RWPE2 (cell line): Measurements from ENCODE around the gene FAM180A.

ENCODE experiments used
- ATAC-seq: fragments of 200-7000 bp; cut with Tn5 transposase; 3 replicates; pipeline ENCODE4 v1.9.1; 2021; ENCODE audit warnings: low read depth
- DNase-seq: peaks from one replicate; pipeline ENCODE4 v3.0.0-alpha.2; 2020; ENCODE audit warnings: low spot score
- H3K27ac ChIP-seq: fragments of 450-650 bp; 2 replicates; pipeline ENCODE4 v1.5.1; 2017; ENCODE audit warnings: mild to moderate bottlenecking; ENCODE audit not compliant: poor library complexity, severe bottlenecking
- H3K27me3 ChIP-seq: fragments of 250-450 bp; sonication (Bioruptor Pico); 2 replicates; pipeline ENCODE4 v1.5.1; 2021; ENCODE audit warnings: mild to moderate bottlenecking, moderate library complexity; ENCODE audit not compliant: insufficient read depth, poor library complexity, severe bottlenecking
- H3K36me3 ChIP-seq: fragments of 250-450 bp; sonication (Bioruptor Pico); 2 replicates; pipeline ENCODE4 v1.5.1; 2020; ENCODE audit warnings: low read depth, mild to moderate bottlenecking, moderate library complexity
- H3K4me1 ChIP-seq: fragments of 250-450 bp; sonication (Bioruptor Pico); 2 replicates; pipeline ENCODE4 v1.5.1; 2021; ENCODE audit warnings: mild to moderate bottlenecking, moderate library complexity; ENCODE audit not compliant: insufficient read depth, poor library complexity, severe bottlenecking
- H3K4me3 ChIP-seq: fragments of 250-450 bp; sonication (Bioruptor Pico); 2 replicates; pipeline ENCODE4 v1.5.1; 2021; ENCODE audit warnings: mild to moderate bottlenecking, moderate library complexity; ENCODE audit not compliant: severe bottlenecking
- H3K9me3 ChIP-seq: fragments of 250-450 bp; sonication (Bioruptor Pico); 2 replicates; pipeline ENCODE4 v1.5.1; 2021; ENCODE audit warnings: mild to moderate bottlenecking, moderate library complexity; ENCODE audit not compliant: severe bottlenecking
- CTCF ChIP-seq: fragments of 450-650 bp; IDR thresholded peaks from one replicate; pipeline ENCODE4 v1.5.1; 2017; ENCODE audit warnings: mild to moderate bottlenecking, moderate library complexity; ENCODE audit not compliant: poor library complexity, severe bottlenecking

The FAM180A gene

GRCh38 chr7:135756191-135756590, 7.6 kb upstream of the FAM180A start:
- Histone ChIP-seq H3K9me3 (no peaks in the 10 kb centered on the region), H3K27ac (no peak overlapping the region), H3K27me3 (no peaks in the 10 kb centered on the region), H3K4me1 (peaks cover 14% of the 10 kb centered on the region), H3K36me3 (no peaks in the 10 kb centered on the region), H3K4me3 (no peak overlapping the region)
- ATAC-seq (no peak), DNase-seq (no peak)
- no peak for TF ChIP-seq CTCF

- TF ChIP-seq CTCF = no peak
- Histone ChIP-seq H3K27me3 (no peaks in the 10 kb centered on the region), H3K4me1 (peaks cover 14% of the 10 kb centered on the region), H3K27ac (no peak overlapping the region), H3K9me3 (no peaks in the 10 kb centered on the region), H3K4me3 (no peak overlapping the region), H3K36me3 (no peaks in the 10 kb centered on the region)
- no peak for DNase-seq
- ATAC-seq = no peak
These were observed 6.7 kb upstream of the FAM180A start for GRCh38 chr7:135755351-135755753.

GRCh38 chr7:135753616-135754413, 5.2 kb upstream of the FAM180A start:
- Histone ChIP-seq H3K27me3 (no peaks in the 10 kb centered on the region), H3K9me3 (no peaks in the 10 kb centered on the region), H3K4me1 (peaks cover 14% of the 10 kb centered on the region), H3K4me3 (no peak overlapping the region), H3K27ac (no peak overlapping the region), H3K36me3 (no peaks in the 10 kb centered on the region)
- DNase-seq (no peak), ATAC-seq (no peak)
- no peak for TF ChIP-seq CTCF

GRCh38 chr7:135747366-135747765, 1.2 kb downstream of the FAM180A start:
- Histone ChIP-seq H3K4me3 (no peak overlapping the region), H3K27me3 (no peaks in the 10 kb centered on the region), H3K4me1 (peaks cover 30% of the 10 kb centered on the region), H3K9me3 (no peaks in the 10 kb centered on the region), H3K36me3 (no peaks in the 10 kb centered on the region), H3K27ac (peak overlapping the region; percentile 100)
- TF ChIP-seq CTCF = no peak
- no peak for DNase-seq
- ATAC-seq = no peak

- no peaks in the 10 kb centered on the region for H3K9me3 ChIP-seq
- no peak for TF ChIP-seq CTCF
- DNase-seq (peak; percentile 88), ATAC-seq (peak; percentile 83)
- H3K4me1 ChIP-seq = peaks cover 30% of the 10 kb centered on the region
- no peak overlapping the region for H3K4me3 ChIP-seq
- H3K36me3 ChIP-seq = no peaks in the 10 kb centered on the region
- peak overlapping the region; percentile 100 for H3K27ac ChIP-seq
- no peaks in the 10 kb centered on the region for H3K27me3 ChIP-seq
These were observed 2.8 kb downstream of the FAM180A start for GRCh38 chr7:135745703-135746312.
